Upper lobe of left lung (tissue), 6 donors: ENCODE measurements around the gene ADAMTSL3. TPM values are rescaled to one million over a fixed set of nuclear protein-coding genes. Genes with fewer than 3 reads are reported as not detected.

Experiments
- ATAC-seq, 2 donors: fragments of 200-7000 bp; cut with Tn5 transposase; one replicate each; pipeline ENCODE4 v1.9.1; 2022; ENCODE audit warnings: mild to moderate bottlenecking in 2 of 2, moderate library complexity in 2 of 2; ENCODE audit not compliant: low FRiP score in 2 of 2
- DNase-seq, 2 donors: peaks; one replicate each; pipeline ENCODE4 v3.0.0-alpha.2; 2019 to 2020
- H3K27ac ChIP-seq, 4 donors: fragments of 200-600 bp; sonication (generic); one replicate each; pipeline ENCODE4 v1.5.1; 2016 to 2019
- H3K27me3 ChIP-seq, 4 donors: fragments of 200-600 bp; sonication (generic); one replicate each; pipeline ENCODE4 v1.5.1; 2017 to 2019
- H3K36me3 ChIP-seq, 4 donors: fragments of 200-600 bp; sonication (generic); one replicate each; pipeline ENCODE4 v1.5.1; 2016 to 2019
- H3K4me1 ChIP-seq, 4 donors: fragments of 200-600 bp; sonication (generic); one replicate each; pipeline ENCODE4 v1.5.1; 2018 to 2019
- H3K4me3 ChIP-seq, 4 donors: fragments of 200-600 bp; sonication (generic); one replicate each; pipeline ENCODE4 v1.5.1; 2017 to 2019; ENCODE audit warnings: mild to moderate bottlenecking in 2 of 4, moderate library complexity in 1 of 4
- H3K9me3 ChIP-seq, 4 donors: fragments of 200-600 bp; sonication (generic); one replicate each; pipeline ENCODE4 v1.5.1; 2018 to 2019
- CTCF ChIP-seq, 6 experiments: fragments of 450-650 bp in 4 of 6; fragments of 200-600 bp in 2 of 6; sonication (generic) in 2 of 6; IDR thresholded peaks; one replicate each; pipeline ENCODE4 v1.5.1; 2016 to 2019; ENCODE audit warnings: antibody characterized with exemption in 6 of 6
- EP300 ChIP-seq, 4 donors: sonication (generic); formaldehyde crosslinking; IDR thresholded peaks; one replicate each; pipeline ENCODE4 v1.5.1; 2017; ENCODE audit warnings: antibody characterized with exemption in 4 of 4, control low read depth in 2 of 4
- POLR2A ChIP-seq, 4 donors: fragments of 450-650 bp; IDR thresholded peaks; one replicate each; pipeline ENCODE4 v1.5.1; 2016 to 2017; ENCODE audit warnings: antibody characterized with exemption in 4 of 4, mild to moderate bottlenecking in 2 of 4
- POLR2AphosphoS5 ChIP-seq, 2 donors: sonication (generic); formaldehyde crosslinking; IDR thresholded peaks; one replicate each; pipeline ENCODE4 v1.5.1; 2017; ENCODE audit warnings: antibody characterized with exemption in 2 of 2
- WGBS, 2 donors: methylation state at CpG; one replicate each; pipeline ENCODE4 v1.1.5; 2017 to 2018; 5-methylcytosine and 5-hydroxymethylcytosine counted together
- total RNA-seq, 6 donors: library from RNA; depleted of rRNA in 4 of 6; stranded (reverse); fragments of >200 nt in 4 of 6; gene quantifications; one replicate each; pipeline versions ENCODE4 v1.1.0 to v1.2.1, GENCODE V29; 2016 to 2021
- donor health status: DM: no; HTN: no; CAD: no; lungs with moderate emphysema.
- donor health status: DM: no; HTN: yes; CAD: no; lungs with severe emphysema.

The ADAMTSL3 gene
- 10 to 100 TPM in 4 of 6 donors, 1 to 10 TPM in 2; 8.8 to 22.2 (median 11.7) TPM for total RNA-seq

GRCh38 chr15:83653639-83654378 lies at the start of gene ADAMTSL3:
ADAMTSL3 (plus strand) TSS chr15:83654123; CDS start chr15:83655762, 1,639 bp downstream.
- H3K4me1 ChIP-seq, result peaks cover 0 to 18% (median 8%) of the 10 kb centered on the region in 4 donors
- peak within 1 kb of the TSS; percentile 38 to 66 (median 58) for H3K27ac ChIP-seq
- H3K9me3 ChIP-seq, result no peaks in the 10 kb centered on the region
- WGBS, 2 donors, result 11% methylated on average over 34 of the region's 105 CpGs; no CpG with 5 or more reads in 1 of the 2 donors
- peak within 1 kb of the TSS; percentile 27 to 57 (median 46) for H3K4me3 ChIP-seq
- H3K36me3 ChIP-seq, result no peaks in the 10 kb centered on the region
- DNase-seq, result peak; percentile 45 to 96
- H3K27me3 ChIP-seq, result peaks cover 0 to 14% (median 0%) of the 10 kb centered on the region in 4 donors
- no peak for TF ChIP-seq EP300 (IDR thresholded peaks at IDR 0.05)
- TF ChIP-seq CTCF (IDR thresholded peaks at IDR 0.05), result peak in 2 of 6 experiments; percentile 12 to 24
- no peak for TF ChIP-seq POLR2A (IDR thresholded peaks at IDR 0.05)
- no peak for TF ChIP-seq POLR2AphosphoS5 (IDR thresholded peaks at IDR 0.05)
- peak; percentile 20 to 81 for ATAC-seq

- no peaks in the 10 kb centered on the region for H3K36me3 ChIP-seq
- H3K9me3 ChIP-seq, result no peaks in the 10 kb centered on the region
- WGBS, 2 donors, result 79 to 88% methylated on average over 1 of the region's 1 CpG
- H3K4me3 ChIP-seq, result no peak overlapping the region
- ATAC-seq (no peak), DNase-seq (no peak)
- H3K4me1 ChIP-seq, result no peaks in the 10 kb centered on the region
- no peak overlapping the region for H3K27ac ChIP-seq
- TF ChIP-seq POLR2A (IDR thresholded peaks at IDR 0.05), result no peak
- H3K27me3 ChIP-seq, result no peaks in the 10 kb centered on the region
Measured at GRCh38 chr15:83604549-83604948, 49.4 kb upstream of the ADAMTSL3 start.

- Histone ChIP-seq H3K27me3 (no peaks in the 10 kb centered on the region), H3K4me1 (no peaks in the 10 kb centered on the region), H3K27ac (no peak overlapping the region), H3K4me3 (no peak overlapping the region), H3K9me3 (no peaks in the 10 kb centered on the region), H3K36me3 (no peaks in the 10 kb centered on the region)
- DNase-seq, result no peak
- ATAC-seq, result peak in 1 of 2 donors; percentile 72
- TF ChIP-seq EP300 (IDR thresholded peaks at IDR 0.05) (no peak), CTCF (IDR thresholded peaks at IDR 0.05) (no peak), POLR2AphosphoS5 (IDR thresholded peaks at IDR 0.05) (peak in 1 of 2 donors; percentile 55)
- 56 to 59% methylated on average over 7 of the region's 7 CpGs for WGBS, 2 donors
Measured at GRCh38 chr15:83605111-83605945, 48.6 kb upstream of the ADAMTSL3 start.

GRCh38 chr15:83610132-83610531 lies 43.8 kb upstream of the ADAMTSL3 start:
- H3K27me3 ChIP-seq, result no peaks in the 10 kb centered on the region
- no peak for TF ChIP-seq POLR2AphosphoS5 (IDR thresholded peaks at IDR 0.05)
- TF ChIP-seq EP300 (IDR thresholded peaks at IDR 0.05), result no peak
- TF ChIP-seq CTCF (IDR thresholded peaks at IDR 0.05), result no peak
- TF ChIP-seq POLR2A (IDR thresholded peaks at IDR 0.05), result no peak
- H3K36me3 ChIP-seq, result no peaks in the 10 kb centered on the region
- H3K4me3 ChIP-seq, result no peak overlapping the region
- WGBS, 2 donors, result 68 to 74% methylated on average over 3 of the region's 3 CpGs
- H3K9me3 ChIP-seq, result no peaks in the 10 kb centered on the region
- no peak overlapping the region for H3K27ac ChIP-seq
- ATAC-seq, result no peak
- no peak for DNase-seq
- H3K4me1 ChIP-seq, result no peaks in the 10 kb centered on the region
